Suprapubic skin (tissue), 4 donors: ENCODE measurements around the gene EFCAB6. TPM values are rescaled to one million over a fixed set of nuclear protein-coding genes. Genes with fewer than 3 reads are reported as not detected.

ENCODE experiments used
- DNase-seq, 2 donors: peaks; one replicate each; pipeline ENCODE4 v3.0.0-alpha.2; 2019; ENCODE audit warnings: low spot score in 2 of 2
- H3K27ac ChIP-seq: fragments of 200-600 bp; sonication (generic); one replicate; pipeline ENCODE4 v1.5.1; 2019
- H3K27me3 ChIP-seq: fragments of 200-600 bp; sonication (generic); one replicate; pipeline ENCODE4 v1.5.1; 2019
- H3K36me3 ChIP-seq: fragments of 200-600 bp; sonication (generic); one replicate; pipeline ENCODE4 v1.5.1; 2019
- H3K4me1 ChIP-seq: fragments of 200-600 bp; sonication (generic); one replicate; pipeline ENCODE4 v1.5.1; 2019
- H3K4me3 ChIP-seq: fragments of 200-600 bp; sonication (generic); one replicate; pipeline ENCODE4 v1.5.1; 2019; ENCODE audit warnings: mild to moderate bottlenecking
- H3K9me3 ChIP-seq: fragments of 200-600 bp; sonication (generic); one replicate; pipeline ENCODE4 v1.5.1; 2019
- EP300 ChIP-seq: sonication (generic); formaldehyde crosslinking; IDR thresholded peaks from one replicate; pipeline ENCODE4 v1.6.1; 2017; ENCODE audit warnings: antibody characterized with exemption
- POLR2A ChIP-seq, 2 donors: fragments of 450-650 bp; IDR thresholded peaks; one replicate each; pipeline ENCODE4 v1.6.1; 2017; ENCODE audit warnings: antibody characterized with exemption in 2 of 2, mild to moderate bottlenecking in 2 of 2, moderate library complexity in 2 of 2
- POLR2AphosphoS5 ChIP-seq, 3 donors: sonication (generic); formaldehyde crosslinking; IDR thresholded peaks; one replicate each; pipeline ENCODE4 v1.6.1; 2017; ENCODE audit warnings: antibody characterized with exemption in 3 of 3
- WGBS: methylation state at CpG from one replicate; pipeline ENCODE4 v1.1.5; 2018; 5-methylcytosine and 5-hydroxymethylcytosine counted together
- total RNA-seq, 4 donors: library from RNA; depleted of rRNA; stranded (reverse); fragments of >200 nt; gene quantifications; one replicate each; pipeline ENCODE4 v1.1.0, GENCODE V29; 2016
- TF ChIP-seq, protein P1 (sequence below), 2 donors: fragments of 200-600 bp in 1 of 2; fragments of 450-650 bp in 1 of 2; sonication (generic) in 1 of 2; IDR thresholded peaks; one replicate each; pipeline ENCODE4 v1.5.1; 2016 to 2019; ENCODE audit warnings: antibody characterized with exemption in 2 of 2, mild to moderate bottlenecking in 1 of 2, moderate library complexity in 1 of 2

Gene EFCAB6
- total RNA-seq, 4 donors from 2014 or later: 1.9 to 4.9 (median 2.9) TPM

DNA sequence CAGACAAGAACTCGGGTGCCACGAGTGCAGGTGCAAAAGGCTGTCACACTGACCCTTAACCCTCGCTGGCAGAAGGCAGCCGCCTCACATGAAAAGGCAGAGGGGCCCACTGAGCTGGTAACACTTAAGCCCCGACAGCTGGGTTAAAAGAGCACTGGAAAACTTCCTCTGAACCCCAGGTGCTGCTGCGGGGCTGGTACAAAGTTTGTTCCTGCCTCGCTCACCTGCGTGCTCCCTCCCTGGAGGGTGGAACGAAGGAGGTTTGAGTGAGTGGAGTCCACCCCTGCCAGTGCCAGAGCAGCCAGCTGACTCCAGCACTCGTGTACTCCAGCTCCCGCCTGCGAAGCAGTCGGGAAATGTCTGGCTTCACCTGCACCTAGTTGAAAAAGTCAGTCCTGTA, 37.6 kb upstream of the EFCAB6 start:
- H3K27me3 ChIP-seq: peaks cover 52% of the 10 kb centered on the region
- no peaks in the 10 kb centered on the region for H3K36me3 ChIP-seq
- TF ChIP-seq, protein P1, sequence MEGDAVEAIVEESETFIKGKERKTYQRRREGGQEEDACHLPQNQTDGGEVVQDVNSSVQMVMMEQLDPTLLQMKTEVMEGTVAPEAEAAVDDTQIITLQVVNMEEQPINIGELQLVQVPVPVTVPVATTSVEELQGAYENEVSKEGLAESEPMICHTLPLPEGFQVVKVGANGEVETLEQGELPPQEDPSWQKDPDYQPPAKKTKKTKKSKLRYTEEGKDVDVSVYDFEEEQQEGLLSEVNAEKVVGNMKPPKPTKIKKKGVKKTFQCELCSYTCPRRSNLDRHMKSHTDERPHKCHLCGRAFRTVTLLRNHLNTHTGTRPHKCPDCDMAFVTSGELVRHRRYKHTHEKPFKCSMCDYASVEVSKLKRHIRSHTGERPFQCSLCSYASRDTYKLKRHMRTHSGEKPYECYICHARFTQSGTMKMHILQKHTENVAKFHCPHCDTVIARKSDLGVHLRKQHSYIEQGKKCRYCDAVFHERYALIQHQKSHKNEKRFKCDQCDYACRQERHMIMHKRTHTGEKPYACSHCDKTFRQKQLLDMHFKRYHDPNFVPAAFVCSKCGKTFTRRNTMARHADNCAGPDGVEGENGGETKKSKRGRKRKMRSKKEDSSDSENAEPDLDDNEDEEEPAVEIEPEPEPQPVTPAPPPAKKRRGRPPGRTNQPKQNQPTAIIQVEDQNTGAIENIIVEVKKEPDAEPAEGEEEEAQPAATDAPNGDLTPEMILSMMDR (IDR thresholded peaks at IDR 0.05): no peak
- TF ChIP-seq EP300: no peak
- no peak for TF ChIP-seq POLR2AphosphoS5 (IDR thresholded peaks at IDR 0.05)
- no peak for TF ChIP-seq POLR2A (IDR thresholded peaks at IDR 0.05)
- no peak overlapping the region for H3K4me3 ChIP-seq
- WGBS: 78% methylated on average over 6 of the region's 13 CpGs
- peak in 1 of 2 donors; percentile 52 for DNase-seq
- H3K4me1 ChIP-seq: no peaks in the 10 kb centered on the region
- H3K9me3 ChIP-seq: no peaks in the 10 kb centered on the region
- no peak overlapping the region for H3K27ac ChIP-seq

DNA sequence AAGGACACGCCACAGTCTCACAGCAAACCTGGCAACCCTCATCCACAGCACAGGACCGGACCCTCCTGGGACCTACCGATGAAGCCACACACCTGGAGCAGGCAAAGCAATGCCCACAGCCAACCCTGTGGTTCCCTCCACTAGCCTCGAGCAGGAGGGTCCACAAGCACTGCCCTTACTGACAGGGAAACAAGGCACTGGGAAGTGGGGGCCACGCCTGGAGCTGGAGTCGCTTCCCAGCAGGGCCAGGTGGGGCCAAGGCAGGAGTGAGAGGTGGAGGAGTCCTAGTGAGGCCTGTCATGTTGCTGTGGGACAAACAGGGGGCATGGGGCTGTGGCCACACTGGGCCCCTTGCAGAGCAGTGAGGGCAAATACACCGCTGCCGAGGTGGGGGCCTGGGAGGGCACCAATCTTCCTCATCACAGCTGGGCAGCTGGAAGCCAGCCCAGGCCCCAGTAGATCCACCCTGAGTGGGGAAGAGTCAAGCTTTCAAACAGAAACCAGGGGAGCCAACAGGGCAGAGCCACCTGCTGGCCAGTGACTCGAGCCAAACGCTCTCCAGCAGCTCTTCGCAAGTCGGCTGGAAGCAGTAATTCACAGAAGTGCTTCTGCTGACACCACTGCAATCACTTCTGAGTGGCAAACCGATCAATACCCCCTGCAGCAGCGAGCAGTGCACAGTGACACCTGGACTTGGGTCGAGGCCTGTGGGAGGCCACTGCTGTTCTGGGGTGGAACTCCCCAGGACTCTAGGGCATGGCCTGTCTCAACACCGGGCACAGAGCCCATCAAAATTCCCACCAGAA, 36.5 kb upstream of the EFCAB6 start:
- H3K9me3 ChIP-seq: no peaks in the 10 kb centered on the region
- TF ChIP-seq EP300 (no peak), POLR2AphosphoS5 (IDR thresholded peaks at IDR 0.05) (no peak), POLR2A (IDR thresholded peaks at IDR 0.05) (no peak)
- TF ChIP-seq, protein P1 (IDR thresholded peaks at IDR 0.05): no peak
- no peaks in the 10 kb centered on the region for H3K4me1 ChIP-seq
- no peak overlapping the region for H3K4me3 ChIP-seq
- DNase-seq: peak in 1 of 2 donors; percentile 40
- H3K36me3 ChIP-seq: no peaks in the 10 kb centered on the region
- WGBS: 84% methylated on average over 6 of the region's 16 CpGs
- H3K27ac ChIP-seq: no peak overlapping the region
- H3K27me3 ChIP-seq: peaks cover 52% of the 10 kb centered on the region

DNA sequence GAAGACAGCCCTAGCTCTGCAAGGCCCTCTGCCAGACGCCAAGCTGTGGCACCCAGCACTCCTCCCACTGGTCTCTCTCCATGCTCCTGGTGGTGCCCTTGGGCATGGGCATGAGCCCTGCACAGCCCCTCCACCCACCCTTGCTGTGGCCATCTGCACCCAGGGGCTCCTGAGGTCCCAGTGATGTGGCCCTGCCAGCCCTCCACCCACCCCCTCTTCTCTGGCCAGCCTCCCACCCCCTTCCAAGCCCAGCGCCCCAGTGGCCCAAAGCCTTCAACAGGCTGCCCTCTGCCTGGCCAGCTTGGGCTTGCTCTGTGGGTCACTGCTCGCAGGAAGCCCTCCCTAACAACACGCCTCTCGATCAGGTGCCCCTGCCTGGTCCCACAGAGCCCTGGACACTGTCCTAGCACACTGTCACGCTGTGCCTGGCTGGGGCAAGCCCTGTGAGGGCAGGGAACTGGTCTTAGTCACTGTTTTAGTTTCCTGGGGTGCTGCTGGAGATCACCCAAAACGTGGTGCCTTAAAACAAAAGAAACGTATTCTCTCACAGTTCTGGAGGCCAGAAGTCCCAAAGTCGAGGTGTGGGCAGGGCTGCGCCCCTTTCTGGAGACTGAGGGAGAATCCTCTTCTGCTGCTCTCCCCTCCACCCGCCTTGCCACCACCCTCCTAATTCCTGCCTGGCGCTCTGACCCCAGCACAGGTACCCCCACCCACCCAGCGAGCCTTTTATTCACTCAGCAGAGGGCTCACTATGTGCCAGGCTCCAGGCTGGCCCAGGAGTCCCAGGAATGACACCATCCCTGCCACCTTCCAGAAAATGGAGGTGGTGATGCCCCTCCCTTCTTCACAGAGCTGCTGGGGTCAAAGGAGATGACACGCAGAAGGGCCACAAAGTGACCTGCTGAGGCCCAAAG, 35.5 kb upstream of the EFCAB6 start:
- Histone ChIP-seq H3K27me3 (peaks cover 44% of the 10 kb centered on the region), H3K4me1 (no peaks in the 10 kb centered on the region), H3K36me3 (no peaks in the 10 kb centered on the region), H3K27ac (no peak overlapping the region), H3K9me3 (no peaks in the 10 kb centered on the region), H3K4me3 (no peak overlapping the region)
- 80% methylated on average over 12 of the region's 14 CpGs for WGBS
- TF ChIP-seq POLR2AphosphoS5 (IDR thresholded peaks at IDR 0.05): no peak
- no peak for TF ChIP-seq EP300
- TF ChIP-seq, protein P1 (IDR thresholded peaks at IDR 0.05): no peak
- TF ChIP-seq POLR2A (IDR thresholded peaks at IDR 0.05): no peak
- DNase-seq: peak; percentile 51 to 59

DNA sequence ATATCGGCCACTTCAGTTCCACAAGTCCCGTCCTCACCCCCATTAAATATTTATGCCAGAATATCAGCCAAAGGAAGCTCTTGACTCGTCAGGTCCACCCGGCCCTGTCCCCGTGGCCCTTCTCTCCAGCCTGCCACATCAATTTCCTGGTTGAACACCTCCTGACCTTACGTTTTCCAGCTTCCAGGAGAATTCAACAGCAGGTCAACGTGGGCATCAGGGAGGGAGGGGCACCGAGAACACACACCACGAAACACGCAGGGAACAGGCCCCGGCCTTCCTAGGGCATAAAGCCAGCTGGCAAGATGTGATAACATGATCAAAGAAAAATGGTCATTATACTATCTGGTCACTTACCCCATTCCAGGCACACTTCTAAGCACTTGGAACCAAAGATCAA, 34.9 kb upstream of the EFCAB6 start:
- DNase-seq: no peak
- TF ChIP-seq POLR2A (IDR thresholded peaks at IDR 0.05): no peak
- TF ChIP-seq POLR2AphosphoS5 (IDR thresholded peaks at IDR 0.05): no peak
- TF ChIP-seq, protein P1 (IDR thresholded peaks at IDR 0.05): no peak
- TF ChIP-seq EP300: no peak
- 86% methylated on average over 11 of the region's 11 CpGs for WGBS

DNA sequence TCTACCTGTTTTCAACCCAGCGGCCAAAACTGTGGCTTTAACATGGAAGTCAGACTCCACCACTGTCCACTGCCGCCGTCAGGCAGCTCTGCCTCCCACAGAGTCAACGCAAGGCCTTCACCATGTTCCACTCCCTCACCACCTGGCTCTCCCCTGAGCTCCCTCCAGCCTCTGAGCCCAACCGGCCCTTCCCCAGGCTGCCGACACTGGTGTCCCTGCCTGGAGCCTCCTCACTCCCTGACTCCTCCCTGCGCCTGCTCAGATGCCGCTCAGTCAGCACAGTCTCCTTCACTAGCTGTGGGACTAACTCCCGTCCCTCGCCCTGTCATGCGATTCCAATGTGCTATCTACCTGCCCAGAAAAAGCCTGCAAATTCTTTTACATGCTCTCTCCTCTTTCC, 33.9 kb upstream of the EFCAB6 start:
- no peaks in the 10 kb centered on the region for H3K9me3 ChIP-seq
- 85% methylated on average over 11 of the region's 11 CpGs for WGBS
- no peak overlapping the region for H3K27ac ChIP-seq
- H3K36me3 ChIP-seq: no peaks in the 10 kb centered on the region
- TF ChIP-seq EP300: no peak
- TF ChIP-seq, protein P1 (IDR thresholded peaks at IDR 0.05): no peak
- TF ChIP-seq POLR2A (IDR thresholded peaks at IDR 0.05): no peak
- TF ChIP-seq POLR2AphosphoS5 (IDR thresholded peaks at IDR 0.05): no peak
- peak in 1 of 2 donors; percentile 46 for DNase-seq
- peaks cover 31% of the 10 kb centered on the region for H3K27me3 ChIP-seq
- H3K4me3 ChIP-seq: no peak overlapping the region
- H3K4me1 ChIP-seq: no peaks in the 10 kb centered on the region

More for the DNA sequence above, 34.9 kb upstream of the EFCAB6 start:
- H3K4me1 ChIP-seq: no peaks in the 10 kb centered on the region
- no peaks in the 10 kb centered on the region for H3K9me3 ChIP-seq
- no peak overlapping the region for H3K27ac ChIP-seq
- H3K27me3 ChIP-seq: peaks cover 39% of the 10 kb centered on the region
- H3K4me3 ChIP-seq: no peak overlapping the region
- H3K36me3 ChIP-seq: no peaks in the 10 kb centered on the region
